Measurements from ENCODE around the gene ERRFI1. TPM values are rescaled to one million over a fixed set of nuclear protein-coding genes. Genes with fewer than 3 reads are reported as not detected.

ERRFI1 gene
- total and polyA plus RNA-seq, 10 of the 15 experiments (the other 5 are each of a cell fraction or from before 2014, with no cell fraction given), result 0.90 to 6.5 (median 3.1) TPM

GRCh38 chr1:8053878-8054567 lies 27.9 kb upstream of the ERRFI1 start (continued):
- no peak for TF ChIP-seq ZBTB4 (CRISPR knock-in tag; IDR thresholded peaks at IDR 0.05)
- TF ChIP-seq NKRF (conservative IDR thresholded peaks at IDR 0.05), result no peak

GRCh38 chr1:8051650-8052049 lies 25.5 kb upstream of the ERRFI1 start:
- no peaks in the 10 kb centered on the region for H3K4me1 ChIP-seq (ENCODE audit: control insufficient read depth, insufficient read depth, low read length)
- ChIA-PET POLR2A (interaction anchor here (0.6 kb wide), 1 partner anchor 91 kb away, joined by 3 read pairs; no protein-coding TSS in a partner anchor), CTCF (no interaction called here), RAD21 (ENCODE audit: unreplicated experiment) (interaction anchor here (0.6 kb wide), 1 partner anchor 226 kb away, joined by 3 read pairs; no protein-coding TSS in a partner anchor), SMC1A (ENCODE audit: uncharacterized antibody, unreplicated experiment) (no interaction called here)
- intact Hi-C loops (cut with micrococcal nuclease; ENCODE audit: unreplicated experiment), result no loop called here
- H4K20me1 ChIP-seq (ENCODE audit: control insufficient read depth, insufficient read depth), result no peaks in the 10 kb centered on the region
- H2AFZ ChIP-seq (ENCODE audit: control insufficient read depth, low read depth, low read length), result no peak overlapping the region
- no peak for TF ChIP-seq RUNX3 (IDR thresholded peaks at IDR 0.05; ENCODE audit: low read length)
- TF ChIP-seq NR2C1 (IDR thresholded peaks at IDR 0.05), result no peak
- TF ChIP-seq POLR2A (IDR thresholded peaks at IDR 0.05; ENCODE audit: low read depth, low read length), result no peak
- TF ChIP-seq ETV6 (conservative IDR thresholded peaks at IDR 0.05 in 1 of 2, IDR thresholded peaks at IDR 0.05 in 1 of 2; ENCODE audit: borderline replicate concordance in 1 of 2, low read depth in 1 of 2), result no peak
- no peak for TF ChIP-seq YY1 (IDR thresholded peaks at IDR 0.05; ENCODE audit: low read depth, low read length)
- no peak for TF ChIP-seq EGR1 (IDR thresholded peaks at IDR 0.05; ENCODE audit: borderline replicate concordance in 1 of 2, low read depth in 2 of 2, low read length in 2 of 2)
- no peak for TF ChIP-seq ATF2 (IDR thresholded peaks at IDR 0.05; ENCODE audit: low read length)
- no peak for TF ChIP-seq SREBF1 (IDR thresholded peaks at IDR 0.05; ENCODE audit: low read length)
- WGBS (ENCODE audit: insufficient coverage, insufficient replicate concordance, low lambda C conversion rate, missing lambda C conversion rate), result 77% methylated on average over 4 of the region's 4 CpGs
- in situ Hi-C loops (cut with MboI), result no loop called here
- no peak overlapping the region for H3K4me3 ChIP-seq
- H3K9ac ChIP-seq (ENCODE audit: control insufficient read depth, insufficient read depth, low read length), result no peak overlapping the region
- FAIRE-seq (no peak), DNase-seq (ENCODE audit: low read depth, low spot score) (no peak), ATAC-seq (no peak)
- H3K9me3 ChIP-seq (replicated peaks; ENCODE audit: control insufficient read depth, insufficient read depth, low read length), result no peaks in the 10 kb centered on the region
- no peak overlapping the region for H3K4me2 ChIP-seq (ENCODE audit: control insufficient read depth, insufficient read depth)
- no peaks in the 10 kb centered on the region for H3K27me3 ChIP-seq (replicated peaks in 1 of 2; ENCODE audit: control insufficient read depth in 2 of 2, insufficient read depth in 2 of 2, low read length in 1 of 2)
- H3K27ac ChIP-seq (ENCODE audit: control insufficient read depth, insufficient read depth), result no peak overlapping the region
- no peaks in the 10 kb centered on the region for H3K79me2 ChIP-seq (ENCODE audit: control insufficient read depth, insufficient read depth, low read length)
- no TSS peak for BruUV-seq (replicated peaks)
- no peaks in the 10 kb centered on the region for H3K36me3 ChIP-seq (ENCODE audit: control insufficient read depth in 2 of 2, insufficient read depth in 2 of 2, low read length in 1 of 2)

Measured in GM12878 (cell line).